Measurements from ENCODE around the gene ZNF581.

ZNF581 gene

DNA sequence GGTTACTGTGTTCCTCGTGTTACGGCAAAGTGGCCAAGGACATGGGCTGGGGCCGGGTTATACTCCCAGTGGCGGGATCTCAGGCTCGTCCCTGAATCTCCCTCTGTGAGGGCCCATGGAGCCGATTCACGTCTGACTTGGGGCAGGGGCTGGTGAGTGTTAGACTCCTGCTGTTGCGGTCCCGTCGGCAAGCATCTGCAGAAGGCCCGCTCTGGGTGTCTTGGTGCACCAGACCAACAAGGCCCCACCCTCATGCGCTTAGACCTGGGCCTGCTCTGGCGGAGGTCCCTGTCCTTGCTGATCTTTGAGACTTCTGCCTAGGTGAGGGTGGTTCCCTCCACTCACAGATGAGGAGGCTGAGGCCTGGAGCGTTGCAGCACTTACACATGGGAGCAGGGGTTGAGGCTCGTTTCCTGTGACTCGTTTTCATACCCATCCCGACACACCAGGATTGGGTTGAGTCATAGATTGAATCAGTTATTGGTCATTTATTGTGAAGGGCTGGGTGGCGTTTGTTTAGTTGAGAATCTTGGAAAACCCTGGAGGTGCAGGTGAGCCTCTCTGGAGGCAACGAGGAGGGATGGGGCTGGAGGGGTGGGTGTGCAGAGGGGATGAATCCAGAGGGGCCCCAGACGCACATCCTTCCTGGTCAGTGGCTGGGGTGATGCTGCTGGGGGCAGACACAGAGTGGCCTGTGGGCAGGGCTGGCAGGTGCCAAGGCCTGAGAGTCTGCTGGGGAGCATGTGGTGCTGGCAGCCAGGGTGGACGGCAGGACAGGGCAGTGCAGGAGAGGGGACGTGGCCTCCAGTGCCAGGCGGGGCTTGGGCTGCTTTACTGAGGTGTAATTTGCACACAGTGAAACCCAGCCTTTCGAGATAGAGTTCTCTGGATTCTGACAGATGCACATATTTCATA is 36.2 kb downstream of the ZNF581 start:
- no peak for DNase-seq (ENCODE audit: low read depth)

DNA sequence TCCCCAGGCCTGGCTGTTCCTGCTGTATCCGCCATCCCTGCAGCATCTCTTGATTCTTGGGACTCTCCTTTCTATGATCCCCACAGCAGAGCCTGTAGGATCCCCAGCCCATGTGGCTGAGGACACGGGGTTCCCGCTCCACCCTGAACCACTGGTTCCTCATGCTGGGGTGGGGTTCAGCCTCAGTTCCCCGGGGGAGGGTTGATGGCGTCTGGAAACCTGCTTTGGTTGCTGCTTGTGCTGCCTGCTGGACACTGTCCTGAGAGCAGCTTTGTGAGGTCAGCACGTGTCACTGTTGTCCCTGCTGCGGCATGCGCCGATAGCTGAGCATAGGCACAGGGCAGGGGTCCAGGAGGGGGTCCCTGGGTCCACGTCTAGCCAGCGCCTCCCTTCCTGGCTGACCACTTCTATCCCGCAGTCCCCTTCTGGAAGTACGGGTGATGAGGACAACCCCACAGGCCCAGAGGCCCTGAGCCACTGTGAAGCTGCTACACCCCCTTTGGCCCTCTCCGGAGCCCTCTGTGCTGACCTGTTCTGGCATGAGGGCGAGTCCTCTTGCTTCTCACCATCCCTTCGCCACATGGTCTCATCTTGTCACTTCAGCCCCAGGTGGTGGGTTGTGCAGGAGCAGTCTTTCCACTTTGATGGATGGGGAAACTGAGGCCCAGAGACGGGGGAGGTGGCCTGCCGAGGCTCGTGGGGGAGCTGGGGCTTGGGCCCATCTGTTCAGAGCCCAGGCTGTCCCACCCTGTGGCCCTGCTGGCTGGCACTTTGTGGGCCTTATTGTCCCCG is 37.1 kb downstream of the ZNF581 start:
- DNase-seq (ENCODE audit: low read depth): no peak

DNA sequence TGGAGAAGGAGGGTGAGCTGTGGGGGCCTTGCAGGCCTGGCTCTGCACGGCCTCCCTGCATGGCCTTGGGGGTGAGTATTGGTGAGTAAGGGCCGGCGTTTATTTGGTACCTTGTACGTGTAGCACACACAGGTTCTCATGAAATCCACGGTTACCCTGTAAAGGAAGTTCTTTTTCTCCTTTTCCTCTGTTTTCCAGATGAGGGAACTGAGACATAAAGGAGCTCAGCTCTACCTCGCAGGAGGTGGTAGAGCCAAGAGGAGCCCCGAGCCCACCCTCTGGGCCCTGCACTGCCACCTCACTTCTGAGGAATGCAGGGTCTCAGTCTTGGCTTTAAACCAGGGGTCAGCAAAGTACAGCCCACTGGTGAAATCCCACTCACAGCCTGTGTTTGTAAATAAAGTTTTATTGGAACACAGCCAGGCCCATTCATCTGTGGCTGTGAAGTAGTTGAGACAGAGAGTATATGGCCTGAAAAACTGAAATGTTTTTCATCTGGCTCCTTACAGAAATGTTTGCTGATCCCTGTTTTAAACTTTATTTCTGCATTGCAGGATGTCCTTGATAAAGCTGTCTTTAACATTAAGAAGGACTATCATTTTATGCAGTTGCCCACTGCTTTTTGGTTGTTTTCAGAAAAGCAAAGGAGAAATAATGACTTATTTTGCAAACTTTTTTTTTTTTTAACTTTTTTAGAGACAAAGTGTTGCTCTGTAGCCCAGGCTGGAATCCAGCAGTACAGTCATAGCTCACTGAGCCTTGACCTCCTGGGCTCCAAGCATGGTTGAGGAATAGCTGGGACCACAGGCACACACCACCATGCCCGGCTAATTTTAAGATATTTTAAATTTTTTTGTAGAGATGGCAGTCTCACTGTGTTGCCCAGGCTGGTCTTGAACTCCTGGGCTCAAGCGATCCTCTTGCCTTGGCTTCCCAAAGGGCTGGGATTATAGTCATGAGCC is 38.0 kb downstream of the ZNF581 start:
- DNase-seq (ENCODE audit: low read depth): no peak

DNA sequence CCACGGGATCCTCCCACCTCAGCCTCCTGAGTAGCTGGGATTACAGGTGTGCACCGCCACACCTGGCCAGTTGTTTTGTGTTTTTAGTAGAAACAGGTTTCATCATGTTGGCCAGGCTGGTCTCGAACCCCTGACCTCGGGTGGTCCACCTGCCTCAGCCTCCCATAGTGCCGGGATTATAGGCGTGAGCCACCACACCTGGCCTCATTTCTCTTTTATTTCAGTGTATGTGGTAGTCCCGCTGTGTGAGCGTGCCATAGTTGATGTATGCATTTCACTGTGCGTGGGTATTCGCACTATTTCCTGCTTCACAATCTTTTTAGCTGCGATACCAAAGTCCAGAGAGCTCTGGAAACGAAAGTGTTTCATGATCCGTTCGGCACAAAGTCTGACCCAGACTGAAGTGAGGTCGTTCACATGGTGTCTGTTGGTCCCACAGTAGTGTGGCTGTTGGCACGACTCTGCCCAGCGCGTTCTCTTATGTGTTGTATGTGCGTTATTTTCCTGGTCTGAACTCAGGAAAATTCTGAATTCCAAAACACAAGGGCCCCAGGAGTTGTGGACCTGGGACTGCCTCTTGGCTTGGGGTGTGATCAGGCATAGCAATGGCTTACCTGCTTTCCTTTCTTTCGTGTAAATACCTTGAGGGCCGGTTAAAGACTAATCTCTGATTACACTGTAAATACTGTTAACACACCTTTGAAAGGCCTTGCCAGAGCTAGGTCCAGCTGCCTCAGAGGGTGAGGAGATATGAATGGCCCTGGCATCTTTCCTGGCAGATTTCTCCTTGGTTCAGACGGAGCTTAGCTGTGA is 40.2 kb downstream of the ZNF581 start:
- DNase-seq (ENCODE audit: low read depth): no peak

DNA sequence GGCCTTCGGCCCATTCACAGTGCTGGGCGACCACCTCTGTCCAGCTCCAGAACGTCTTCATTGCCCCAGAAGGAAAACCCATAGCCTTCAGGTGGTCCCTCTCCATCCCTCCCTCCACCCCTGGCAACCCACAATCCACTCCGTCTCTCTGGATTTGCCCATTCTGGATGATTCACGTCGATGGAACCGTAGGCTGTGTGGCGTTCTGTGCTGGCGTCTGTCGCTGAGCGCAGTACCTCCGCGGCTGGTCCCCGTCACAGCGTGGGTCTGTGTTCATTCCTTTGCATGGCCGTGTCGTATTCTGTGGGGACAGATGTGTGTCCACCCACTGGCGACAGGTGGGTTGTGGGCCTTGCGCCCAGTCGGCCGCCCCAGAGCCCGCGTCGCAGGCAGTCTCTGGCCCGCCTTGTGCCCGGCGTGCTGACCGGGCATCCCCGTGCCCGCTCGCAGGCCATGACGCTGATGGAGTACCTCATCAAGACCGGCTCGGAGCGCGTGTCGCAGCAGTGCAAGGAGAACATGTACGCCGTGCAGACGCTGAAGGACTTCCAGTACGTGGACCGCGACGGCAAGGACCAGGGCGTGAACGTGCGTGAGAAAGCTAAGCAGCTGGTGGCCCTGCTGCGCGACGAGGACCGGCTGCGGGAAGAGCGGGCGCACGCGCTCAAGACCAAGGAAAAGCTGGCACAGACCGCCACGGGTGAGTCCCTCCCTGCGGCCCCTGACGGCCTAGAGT is 41.7 kb downstream of the ZNF581 start:
- no peak for DNase-seq (ENCODE audit: low read depth)

DNA sequence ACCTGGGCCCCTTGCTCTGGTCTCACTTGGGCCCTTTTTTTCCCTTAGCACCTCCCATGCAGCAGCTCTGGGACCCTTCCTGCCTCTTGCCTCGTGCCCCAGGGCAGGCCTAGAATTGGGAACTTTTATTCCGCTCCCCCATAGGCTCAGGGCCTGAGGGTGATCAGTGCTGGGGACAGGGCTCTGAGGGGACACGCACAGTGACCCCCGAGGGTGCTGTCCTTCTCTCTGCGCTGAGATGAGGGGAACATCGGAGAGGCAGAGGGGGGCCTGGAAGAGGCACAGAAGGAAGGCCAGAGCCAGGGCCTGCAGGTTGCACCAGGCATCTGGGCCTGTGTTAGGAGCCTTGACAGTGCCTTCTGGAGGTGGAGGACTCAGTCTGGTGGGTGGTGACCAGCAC is 42.3 kb downstream of the ZNF581 start:
- DNase-seq (ENCODE audit: low read depth): no peak

DNA sequence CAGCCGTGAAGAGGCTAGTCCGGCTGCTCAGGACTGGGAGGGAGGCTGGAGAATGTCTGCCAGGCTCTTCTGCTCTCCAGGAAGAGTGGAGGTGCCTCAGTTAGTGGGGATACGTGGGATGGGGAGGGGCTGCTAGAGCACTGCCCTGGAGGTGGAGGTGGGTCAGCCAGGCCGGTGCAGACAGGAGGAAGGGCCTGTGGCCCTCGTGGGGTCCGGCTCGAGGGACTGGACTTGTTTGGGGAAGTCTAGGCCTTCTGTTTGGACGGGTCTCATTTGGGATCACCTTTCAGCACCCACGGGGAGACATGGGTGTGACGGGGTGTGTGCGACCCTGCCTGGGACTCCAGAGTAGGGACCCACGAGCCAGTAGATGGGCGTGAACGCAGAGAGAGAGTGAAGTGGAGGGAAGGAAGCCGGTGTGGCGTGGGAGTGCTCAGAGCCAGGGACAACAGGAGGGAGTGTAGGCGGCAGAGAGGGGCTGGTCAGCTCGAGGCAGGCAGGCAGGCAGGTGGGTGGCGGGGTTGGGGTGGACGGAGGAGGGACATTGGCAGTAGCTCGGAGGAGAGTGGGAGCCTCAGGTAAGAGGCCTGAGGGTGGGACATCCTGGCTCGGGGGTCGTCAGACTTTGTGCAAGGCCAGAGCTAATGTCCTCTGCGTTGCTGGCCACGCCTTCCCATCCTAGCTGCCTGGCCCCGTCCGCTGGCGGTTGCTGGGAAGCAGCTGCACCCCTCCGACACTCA is 43.0 kb downstream of the ZNF581 start:
- DNase-seq (ENCODE audit: low read depth): no peak

DNA sequence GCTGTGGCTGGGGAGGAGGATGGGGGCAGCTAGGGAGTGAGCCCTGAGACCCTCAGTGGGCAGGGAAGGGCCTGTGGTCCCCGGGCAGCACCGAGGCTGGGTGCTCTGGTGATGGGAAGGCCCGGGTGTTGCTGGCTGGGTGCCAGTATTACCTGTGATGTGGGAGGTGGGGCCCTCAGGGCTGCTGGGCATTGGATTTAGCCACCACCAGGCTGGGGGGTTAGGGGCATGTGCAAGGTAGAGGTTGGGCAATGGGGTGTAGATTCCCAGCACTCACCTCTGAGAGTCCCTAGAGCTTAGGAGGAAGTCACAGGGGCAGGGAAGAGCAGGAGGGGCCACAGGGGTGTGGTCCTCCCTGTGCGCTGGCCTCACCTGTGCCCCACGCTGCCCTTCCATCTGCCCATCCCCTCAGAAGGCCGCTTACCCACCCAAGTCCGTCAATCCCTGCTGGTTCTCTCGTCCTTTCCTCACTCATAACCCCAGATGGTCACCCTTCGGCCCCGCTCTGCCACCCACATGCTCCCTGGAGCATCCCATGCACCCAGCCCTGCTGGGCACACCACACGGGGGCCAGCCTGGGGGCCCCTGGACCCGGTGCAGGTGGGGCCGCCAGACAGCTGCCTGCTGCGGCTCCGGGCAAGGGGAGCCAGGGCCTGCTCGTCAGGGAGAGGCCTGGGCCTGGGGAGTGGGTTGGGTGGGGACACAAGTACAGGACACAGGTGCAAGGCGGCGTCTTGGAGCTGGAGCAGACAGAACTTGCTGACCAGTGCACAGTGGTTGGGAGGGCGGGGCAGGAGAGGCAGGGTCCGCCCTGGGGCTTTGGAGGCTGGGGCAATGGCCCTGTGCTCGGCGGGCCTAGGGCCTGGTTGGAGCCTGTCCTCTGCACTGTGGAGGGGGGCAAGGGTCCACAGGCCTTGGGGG is 44.1 kb downstream of the ZNF581 start:
- no peak for DNase-seq (ENCODE audit: low read depth)

DNA sequence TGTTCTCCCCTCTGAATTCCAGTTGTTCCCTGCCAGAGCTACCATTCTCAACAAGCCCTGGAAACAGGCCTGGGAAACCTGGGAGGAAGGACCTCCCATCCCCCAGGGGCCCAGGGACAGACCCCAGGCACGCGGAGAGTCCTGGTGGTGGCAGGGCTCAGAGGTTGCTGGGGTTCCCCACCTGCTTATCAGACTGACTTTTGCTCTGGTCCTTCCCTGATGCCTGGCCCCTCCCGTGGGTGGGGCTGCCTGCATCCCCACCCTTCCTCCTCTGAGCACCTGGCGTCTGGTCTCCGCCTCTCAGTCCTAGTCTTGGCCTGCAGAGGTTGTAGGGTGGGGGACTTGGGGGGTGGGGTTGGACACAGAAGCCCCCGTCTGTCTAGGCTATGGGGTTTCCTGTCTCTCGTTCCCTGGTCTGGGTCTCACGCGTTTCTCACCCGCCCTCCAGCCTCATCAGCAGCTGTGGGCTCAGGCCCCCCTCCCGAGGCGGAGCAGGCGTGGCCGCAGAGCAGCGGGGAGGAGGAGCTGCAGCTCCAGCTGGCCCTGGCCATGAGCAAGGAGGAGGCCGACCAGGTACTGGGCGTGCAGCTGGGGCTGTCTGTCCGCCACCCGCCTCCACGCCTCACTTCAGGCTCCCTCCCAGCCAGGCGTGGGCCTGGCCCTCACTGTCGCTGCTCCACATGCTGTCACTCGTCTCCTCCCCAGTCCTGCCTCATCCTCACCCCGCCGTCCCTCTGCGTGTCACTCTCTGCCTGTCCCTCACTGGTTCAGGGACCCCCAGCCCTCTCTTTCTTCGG is 45.2 kb downstream of the ZNF581 start:
- no peak for DNase-seq (ENCODE audit: low read depth)

DNA sequence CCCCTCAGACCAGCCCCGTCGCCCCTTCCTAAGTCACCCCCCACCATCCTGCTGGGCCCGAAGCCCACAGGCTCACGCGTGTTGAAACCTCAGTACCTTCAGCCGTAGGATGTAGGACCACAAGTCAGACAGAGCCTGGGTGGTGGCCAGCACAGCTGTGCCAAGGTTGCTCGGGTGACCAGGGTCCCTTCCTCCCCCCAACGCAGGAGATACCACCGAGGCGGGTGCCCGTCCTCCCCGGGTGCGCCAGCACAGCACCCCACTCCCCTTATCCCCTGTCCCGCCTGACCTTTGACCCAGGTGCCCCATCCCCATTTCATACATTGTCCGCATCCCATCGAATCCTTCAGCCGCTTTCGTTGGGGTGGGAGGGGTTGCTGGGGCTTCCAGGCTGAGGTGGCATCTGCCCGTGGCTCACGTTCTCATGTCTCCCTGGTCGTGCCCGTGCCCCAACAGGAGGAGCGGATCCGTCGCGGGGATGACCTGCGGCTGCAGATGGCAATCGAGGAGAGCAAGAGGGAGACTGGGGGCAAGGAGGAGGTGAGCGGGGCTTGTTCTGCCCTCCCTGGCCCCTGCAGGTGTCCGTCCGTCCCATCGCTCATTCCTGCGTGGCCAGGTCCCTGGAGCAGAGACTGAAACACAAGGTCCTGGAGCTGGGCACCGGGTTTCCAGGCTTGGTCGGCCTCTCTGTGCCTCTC is 46.1 kb downstream of the ZNF581 start:
- DNase-seq (ENCODE audit: low read depth): no peak

DNA sequence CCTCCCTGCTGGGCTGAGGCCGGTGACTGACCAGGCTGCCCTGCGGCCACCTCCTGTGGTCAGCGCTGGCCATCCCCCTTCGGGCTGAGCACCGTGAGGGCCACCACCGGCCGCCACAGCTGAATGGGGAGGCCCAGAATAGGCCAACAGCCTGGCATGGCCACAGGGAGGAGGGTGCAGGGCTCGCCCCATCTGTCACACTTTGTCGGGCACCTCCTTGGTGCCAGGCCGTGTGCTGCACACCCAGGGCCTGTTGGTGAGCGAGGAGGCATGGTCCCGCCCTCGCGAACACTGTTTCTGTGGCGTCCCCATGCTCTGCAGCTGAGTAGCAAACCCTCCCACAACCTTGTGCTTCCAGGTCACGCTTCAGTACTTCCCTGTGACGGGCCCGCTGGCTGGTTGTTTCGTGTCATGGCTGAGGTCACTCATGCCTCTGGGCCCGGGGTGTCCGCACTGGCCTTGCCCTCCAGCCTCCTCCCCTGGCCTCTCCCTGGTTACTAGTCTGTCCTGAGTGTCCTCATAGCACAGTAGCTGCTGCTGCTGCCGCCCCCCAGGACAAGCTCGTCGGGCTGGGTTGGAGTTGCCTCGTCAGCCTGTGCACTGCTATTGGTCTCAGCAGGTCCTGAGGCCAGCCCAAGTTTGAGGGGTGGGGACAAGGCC is 46.8 kb downstream of the ZNF581 start:
- DNase-seq (ENCODE audit: low read depth): no peak

DNA sequence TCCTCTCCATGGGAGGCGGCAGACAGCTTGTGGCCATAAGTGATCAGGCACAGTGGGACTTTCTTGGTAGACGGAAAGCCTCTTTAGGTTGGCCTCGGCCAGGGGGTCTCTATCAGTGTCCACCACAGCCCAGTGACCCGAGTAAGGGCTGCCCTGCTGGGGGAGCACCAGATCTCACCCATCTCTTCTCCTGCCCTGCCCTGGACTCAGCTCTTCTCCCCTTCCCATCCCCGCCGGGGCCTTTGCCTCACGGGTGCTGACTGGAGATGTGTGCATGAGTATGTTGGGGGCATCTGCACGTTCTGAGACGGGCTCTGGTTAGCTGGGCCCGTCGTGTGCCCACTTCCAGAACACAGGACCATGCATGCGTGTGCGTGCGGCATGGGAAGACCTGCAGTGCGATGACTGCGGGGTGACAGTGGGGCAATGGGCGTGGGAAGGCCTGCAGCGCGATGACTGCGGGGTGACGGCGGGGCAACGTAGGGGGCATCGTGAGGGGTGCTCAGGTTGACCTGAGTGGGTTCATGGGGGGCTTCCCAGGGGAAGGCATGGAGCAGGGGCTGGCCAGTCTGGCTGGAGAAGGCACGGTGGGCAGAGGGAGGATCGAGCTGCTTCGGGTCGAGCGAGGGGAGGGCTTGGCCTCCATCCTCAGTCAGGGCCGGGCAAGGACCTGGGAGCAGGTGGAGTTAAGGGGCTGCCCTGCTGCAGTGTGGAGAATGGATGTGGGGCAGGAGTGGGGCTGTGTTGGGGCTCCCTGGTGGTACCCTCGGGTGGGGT is 47.5 kb downstream of the ZNF581 start:
- DNase-seq (ENCODE audit: low read depth): no peak

DNA sequence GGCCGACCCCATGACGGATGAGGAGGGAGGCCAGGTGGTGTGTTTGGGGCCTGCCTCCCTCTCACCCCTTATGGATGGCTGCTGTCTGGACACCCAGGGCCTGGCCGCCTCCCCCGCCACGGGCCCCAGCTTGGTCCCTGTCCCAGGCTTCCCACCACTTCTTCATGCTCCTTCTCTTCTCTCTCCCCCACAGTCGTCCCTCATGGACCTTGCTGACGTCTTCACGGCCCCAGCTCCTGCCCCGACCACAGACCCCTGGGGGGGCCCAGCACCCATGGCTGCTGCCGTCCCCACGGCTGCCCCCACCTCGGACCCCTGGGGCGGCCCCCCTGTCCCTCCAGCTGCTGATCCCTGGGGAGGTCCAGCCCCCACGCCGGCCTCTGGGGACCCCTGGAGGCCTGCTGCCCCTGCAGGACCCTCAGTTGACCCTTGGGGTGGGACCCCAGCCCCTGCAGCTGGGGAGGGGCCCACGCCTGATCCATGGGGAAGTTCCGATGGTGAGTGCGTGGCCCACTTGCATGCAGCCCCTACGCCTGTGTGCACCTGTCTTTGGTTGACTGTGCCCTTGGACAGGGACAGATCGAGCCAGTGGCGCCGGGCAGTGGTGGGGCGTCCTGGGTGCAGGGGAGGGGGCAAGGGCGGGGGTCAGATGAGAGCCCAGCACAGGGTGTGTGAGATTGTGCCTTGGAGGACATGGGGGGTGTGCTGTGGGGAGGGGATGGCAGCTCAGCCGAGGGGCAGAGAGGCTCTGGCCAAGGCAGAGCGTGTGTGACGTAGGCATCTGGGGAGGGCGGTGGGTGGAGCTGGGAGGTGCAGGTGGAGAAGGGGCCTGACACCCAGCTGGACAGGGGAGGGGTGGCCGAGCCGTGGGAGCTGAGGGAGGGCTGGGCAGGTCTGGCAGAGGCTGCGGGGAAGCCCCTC is 48.4 kb downstream of the ZNF581 start:
- DNase-seq (ENCODE audit: low read depth): no peak

DNA sequence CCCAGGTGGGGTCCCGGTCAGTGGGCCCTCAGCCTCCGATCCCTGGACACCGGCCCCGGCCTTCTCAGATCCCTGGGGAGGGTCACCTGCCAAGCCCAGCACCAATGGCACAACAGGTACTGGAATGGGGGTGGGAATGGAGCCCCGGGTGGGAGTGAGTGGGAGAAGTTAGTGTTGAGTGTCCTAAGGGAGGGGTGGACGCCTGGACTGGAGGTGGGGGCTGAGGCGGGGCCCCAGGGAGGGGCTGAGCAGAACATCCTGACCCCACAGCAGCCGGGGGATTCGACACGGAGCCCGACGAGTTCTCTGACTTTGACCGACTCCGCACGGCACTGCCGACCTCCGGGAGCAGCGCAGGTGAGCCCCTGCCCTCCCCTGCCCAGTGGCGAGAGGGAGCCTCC is 49.2 kb downstream of the ZNF581 start:
- DNase-seq (ENCODE audit: low read depth): no peak

Measured in activated T-cell treated with anti-CD3 and anti-CD28 coated beads for 48 hours (primary cell).